Activated CD8-positive, alpha-beta memory T cell treated with anti-CD3 and anti-CD28 coated beads, Interleukin-2, amount 50 U/mL, for 1 hour (primary cell): Measurements from ENCODE around the gene KLHL29.
"Not testable (repeated sequence)": the region's sequence is repeated elsewhere in the genome, so short reads cannot be mapped to it uniquely, and the experiment has no call there.

Source experiments
- DNase-seq: peaks from one replicate; pipeline ENCODE4 v3.0.0-alpha.2; 2020; ENCODE audit errors: extremely low read depth

KLHL29 gene

GRCh38 chr2:23384551-23385343 is at the start of gene KLHL29:
Gene KLHL29 (plus strand): TSS chr2:23385179. CDS start chr2:23562197, 177,018 bp downstream.
- peak; percentile 12 for DNase-seq

- DNase-seq = no peak
Measured at GRCh38 chr2:23335550-23335949, 49.4 kb upstream of the KLHL29 start.

- no peak for DNase-seq
Measured at GRCh38 chr2:23342075-23342474, 42.9 kb upstream of the KLHL29 start.

GRCh38 chr2:23346029-23346428 is 39.0 kb upstream of the KLHL29 start:
- DNase-seq = no peak

- DNase-seq = no peak
Measured at GRCh38 chr2:23346781-23347180, 38.2 kb upstream of the KLHL29 start.

GRCh38 chr2:23347471-23348092 is 37.4 kb upstream of the KLHL29 start:
- DNase-seq = no peak

GRCh38 chr2:23348093-23348481 is 36.9 kb upstream of the KLHL29 start:
- not testable (repeated sequence) for DNase-seq

- DNase-seq = no peak
Measured at GRCh38 chr2:23349508-23349907, 35.5 kb upstream of the KLHL29 start.

- DNase-seq = no peak
Measured at GRCh38 chr2:23350041-23350791, 34.8 kb upstream of the KLHL29 start.

GRCh38 chr2:23350792-23351355 is 34.1 kb upstream of the KLHL29 start:
- no peak for DNase-seq

- no peak for DNase-seq
Measured at GRCh38 chr2:23351388-23352141, 33.4 kb upstream of the KLHL29 start.

GRCh38 chr2:23354554-23354953 is 30.4 kb upstream of the KLHL29 start:
- no peak for DNase-seq

- no peak for DNase-seq
Measured at GRCh38 chr2:23355001-23355400, 30.0 kb upstream of the KLHL29 start.

- DNase-seq = no peak
Measured at GRCh38 chr2:23356711-23357110, 28.3 kb upstream of the KLHL29 start.

GRCh38 chr2:23359631-23360567 is 25.1 kb upstream of the KLHL29 start:
- DNase-seq = no peak

GRCh38 chr2:23360571-23361125 is 24.3 kb upstream of the KLHL29 start:
- DNase-seq = no peak

- DNase-seq = no peak
Measured at GRCh38 chr2:23361152-23361551, 23.8 kb upstream of the KLHL29 start.

GRCh38 chr2:23363268-23363667 is 21.7 kb upstream of the KLHL29 start:
- DNase-seq = no peak

GRCh38 chr2:23363831-23364230 is 21.1 kb upstream of the KLHL29 start:
- no peak for DNase-seq

- DNase-seq = no peak
Measured at GRCh38 chr2:23366720-23367119, 18.3 kb upstream of the KLHL29 start.
